Measurements from ENCODE around the gene ADRB2.

GRCh38 chr5:148827723-148828122, 1.3 kb downstream of the ADRB2 start:
- TF ChIP-seq POLR2A (IDR thresholded peaks at IDR 0.05): no peak
- no peak for TF ChIP-seq CTCF (IDR thresholded peaks at IDR 0.05)

Measured in right lobe of liver (tissue), 4 donors.